ENCODE measurements around the gene CYB5R2. TPM values are rescaled to one million over a fixed set of nuclear protein-coding genes. Genes with fewer than 3 reads are reported as not detected.

The CYB5R2 gene
- total RNA-seq, 1 donor from 2014 or later: 18.7 TPM

- DNase-seq (ENCODE audit: low read depth): no peak
- TF ChIP-seq CTCF (conservative IDR thresholded peaks at IDR 0.05; ENCODE audit: low read depth, low read length): no peak
- no peak overlapping the region for H3K4me3 ChIP-seq (ENCODE audit: low read depth, low read length)
These were observed 4.5 kb upstream of the CYB5R2 start for GRCh38 chr11:7677796-7678201.

DNA sequence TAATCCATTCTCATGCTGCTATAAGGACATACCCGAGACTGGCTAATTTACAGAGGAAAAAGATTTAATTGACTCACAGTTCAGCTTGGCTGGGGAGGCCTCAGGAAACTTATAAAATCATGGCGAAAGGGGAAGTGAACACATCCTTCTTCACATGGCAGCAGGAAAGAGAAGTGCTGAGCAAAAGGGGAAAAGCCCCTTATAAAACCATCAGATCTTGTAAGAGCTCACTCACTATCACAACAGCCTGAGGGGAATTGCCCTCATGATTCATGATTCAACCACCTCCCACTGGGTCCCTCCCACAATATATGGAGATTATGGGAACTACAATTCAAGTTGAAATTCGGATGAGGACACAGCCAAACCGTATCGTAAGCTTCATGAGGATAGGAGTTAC is 3.8 kb upstream of the CYB5R2 start:
- TF ChIP-seq CTCF (conservative IDR thresholded peaks at IDR 0.05; ENCODE audit: low read depth, low read length): no peak
- H3K4me3 ChIP-seq (ENCODE audit: low read depth, low read length): no peak overlapping the region
- DNase-seq (ENCODE audit: low read depth): no peak

DNA sequence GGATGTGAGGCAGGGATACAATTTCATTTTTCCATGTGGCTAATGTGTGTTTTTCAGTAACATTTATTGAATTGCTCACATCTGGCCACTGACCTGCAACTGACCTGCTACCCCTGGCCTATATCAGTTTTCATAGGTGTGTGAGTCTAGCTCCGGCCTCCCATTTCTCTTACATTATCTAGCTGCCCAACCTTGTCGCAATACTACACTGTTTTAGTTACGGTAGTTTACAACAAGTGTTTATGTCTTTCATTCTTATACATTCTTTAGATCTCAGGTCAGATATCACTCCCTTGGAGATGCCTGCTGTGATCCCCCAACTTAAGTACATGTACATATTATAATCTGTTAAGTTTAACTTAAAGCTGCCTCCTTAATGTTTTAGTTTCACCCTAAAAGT is 2.3 kb upstream of the CYB5R2 start:
- no peak for TF ChIP-seq CTCF (conservative IDR thresholded peaks at IDR 0.05; ENCODE audit: low read depth, low read length)
- no peak for DNase-seq (ENCODE audit: low read depth)
- no peak overlapping the region for H3K4me3 ChIP-seq (ENCODE audit: low read depth, low read length)

GRCh38 chr11:7673724-7674434 is 579 bp upstream of the CYB5R2 start:
- TF ChIP-seq CTCF (conservative IDR thresholded peaks at IDR 0.05; ENCODE audit: low read depth, low read length): no peak

DNA sequence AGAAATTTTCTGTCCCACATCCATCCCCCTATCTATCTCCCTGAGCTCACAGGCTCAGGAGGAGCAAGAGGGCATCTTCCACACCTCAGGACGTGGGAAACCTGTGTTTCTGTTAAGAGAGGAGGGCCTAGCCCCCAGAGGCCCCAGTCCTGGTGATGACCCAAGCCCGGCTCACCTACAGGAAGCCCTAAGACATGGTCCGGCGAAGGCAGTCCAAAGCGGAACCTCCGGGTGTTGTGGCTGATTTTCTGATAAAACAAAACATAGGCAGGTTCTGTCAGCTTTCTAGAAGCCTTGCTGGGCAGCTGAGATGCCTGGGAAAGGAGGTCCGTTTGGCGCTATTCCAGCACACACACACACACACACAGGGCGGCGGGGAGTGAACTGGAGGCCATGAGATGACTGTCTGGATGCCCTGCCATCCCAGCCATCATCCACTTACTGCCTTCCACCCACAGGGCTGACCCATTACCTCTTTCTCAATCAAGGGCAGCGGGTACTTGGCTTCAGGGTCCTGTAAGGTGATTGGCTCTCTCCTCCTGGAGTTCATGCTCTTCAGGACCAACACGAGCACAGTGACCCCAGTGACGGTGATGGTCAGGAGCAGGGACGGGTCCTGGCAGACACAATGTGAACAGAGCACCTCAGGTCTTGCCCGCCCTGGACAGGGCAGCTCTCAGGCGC is 882 bp downstream of the CYB5R2 start:
- DNase-seq (ENCODE audit: low read depth): no peak
- H3K4me3 ChIP-seq (ENCODE audit: low read depth, low read length): no peak overlapping the region
- no peak for TF ChIP-seq CTCF (conservative IDR thresholded peaks at IDR 0.05; ENCODE audit: low read depth, low read length)

More at GRCh38 chr11:7673724-7674434, 579 bp upstream of the CYB5R2 start:
- peak overlapping the region; percentile 52 for H3K4me3 ChIP-seq (ENCODE audit: low read depth, low read length)
- DNase-seq (ENCODE audit: low read depth): no peak

- DNase-seq (ENCODE audit: low read depth): no peak
- H3K4me3 ChIP-seq (ENCODE audit: low read depth, low read length): no peak overlapping the region
- no peak for TF ChIP-seq CTCF (conservative IDR thresholded peaks at IDR 0.05; ENCODE audit: low read depth, low read length)
These were observed 1.7 kb downstream of the CYB5R2 start for GRCh38 chr11:7671347-7672215.
